Measurements from ENCODE around the gene TGM2.

DNA sequence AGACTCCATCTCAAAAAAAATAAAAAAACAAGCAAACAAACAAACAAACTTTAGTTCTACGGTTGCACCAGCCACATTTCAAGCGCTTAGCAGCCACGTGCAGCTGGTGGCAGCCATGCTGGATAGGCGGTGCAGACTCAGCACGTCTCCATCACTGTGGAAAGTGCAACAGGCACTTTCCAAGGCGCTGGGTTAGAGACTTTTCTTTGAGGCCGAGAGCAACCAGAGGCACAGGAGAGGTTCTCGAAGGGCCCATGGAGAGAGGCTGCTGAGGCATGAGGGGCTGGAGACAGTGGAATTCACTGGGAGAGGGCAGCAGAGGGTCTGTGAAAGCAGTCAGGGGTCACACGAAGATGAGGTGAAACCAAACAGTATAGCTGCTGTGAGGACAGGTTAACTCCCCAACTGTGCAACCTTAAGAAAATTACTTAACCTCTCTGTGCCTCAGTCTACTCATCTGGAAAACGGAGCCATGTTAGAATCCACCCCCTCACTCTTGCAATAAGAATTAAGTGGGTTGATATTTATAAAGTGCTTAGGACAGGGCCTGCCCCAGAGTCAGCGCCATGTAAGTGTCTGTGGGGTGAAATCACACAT, 27.5 kb downstream of the TGM2 start:
- TF ChIP-seq EZH2 (IDR thresholded peaks at IDR 0.05) (no peak), POLR2AphosphoS5 (IDR thresholded peaks at IDR 0.05; ENCODE audit: borderline replicate concordance, low read depth, low read length) (no peak)
